Panc1 (cell line): ENCODE data around the gene TMEM106A.
"Not testable (repeated sequence)": the region's sequence is repeated elsewhere in the genome, so short reads cannot be mapped to it uniquely, and the experiment has no call there.

Source experiments
- CTCF ChIP-seq: fragments of 450-650 bp; IDR thresholded peaks from 2 replicates; pipeline ENCODE4 v1.5.1; 2017; ENCODE audit warnings: mild to moderate bottlenecking
- POLR2AphosphoS5 ChIP-seq: IDR thresholded peaks from 2 replicates; pipeline ENCODE4 v1.6.1; 2012; ENCODE audit warnings: mild to moderate bottlenecking, low read depth, low read length, moderate library complexity
- SIN3A ChIP-seq: IDR thresholded peaks from 2 replicates; pipeline ENCODE4 v1.6.1; 2012; ENCODE audit warnings: low read depth, mild to moderate bottlenecking, low read length, moderate library complexity, borderline replicate concordance; ENCODE audit not compliant: insufficient read depth

GRCh38 chr17:43231205-43232020, 19.7 kb downstream of the TMEM106A start:
- not testable (repeated sequence) for TF ChIP-seq CTCF, SIN3A, POLR2AphosphoS5
